Measurements from ENCODE around the gene ZNF215. TPM values are rescaled to one million over a fixed set of nuclear protein-coding genes. Genes with fewer than 3 reads are reported as not detected.

Gene ZNF215
- total and polyA plus RNA-seq, 2 donors (not counting 1 experiment from before 2014, with no cell fraction given) = 2.7 to 4.1 TPM

GRCh38 chr11:6995703-6996102 lies 69.5 kb downstream of the ZNF215 start:
- Histone ChIP-seq H3K9ac (ENCODE audit: insufficient read depth, low read length) (no peak overlapping the region), H3K4me2 (ENCODE audit: extremely low read depth, insufficient read depth, low read length) (no peak overlapping the region), H4K20me1 (ENCODE audit: control insufficient read depth, extremely low read depth, insufficient read depth, low read length) (no peaks in the 10 kb centered on the region), H3K79me2 (ENCODE audit: control insufficient read depth, insufficient read depth, low read length) (no peaks in the 10 kb centered on the region), H3K27ac (ENCODE audit: insufficient read depth, low read length) (no peak overlapping the region), H3K9me3 (ENCODE audit: control insufficient read depth, insufficient read depth, low read depth, low read length) (no peaks in the 10 kb centered on the region), H3K4me1 (ENCODE audit: control insufficient read depth, extremely low read depth, insufficient read depth, low read length) (no peaks in the 10 kb centered on the region), H2AFZ (ENCODE audit: low read length) (no peak overlapping the region), H3K4me3 (replicated peaks in 1 of 4; ENCODE audit: control extremely low read depth in 1 of 4, insufficient read depth in 1 of 4, low read depth in 3 of 4, low read length in 4 of 4) (no peak overlapping the region), H3K36me3 (ENCODE audit: control insufficient read depth, insufficient read depth, low read length) (no peaks in the 10 kb centered on the region), H3K27me3 (ENCODE audit: control insufficient read depth, insufficient read depth, low read length) (no peaks in the 10 kb centered on the region)
- no peak for DNase-seq (ENCODE audit: low read depth in 2 of 2)
- TF ChIP-seq CTCF (conservative IDR thresholded peaks at IDR 0.05 in 1 of 2, IDR thresholded peaks at IDR 0.05 in 1 of 2; ENCODE audit: low read depth in 1 of 2, low read length in 2 of 2) (no peak), EZH2 (IDR thresholded peaks at IDR 0.05; ENCODE audit: low read length, missing control alignments) (no peak)

GRCh38 chr11:7004482-7004881 lies 78.3 kb downstream of the ZNF215 start:
- H2AFZ ChIP-seq (ENCODE audit: low read length) = peak overlapping the region; percentile 9
- no peaks in the 10 kb centered on the region for H4K20me1 ChIP-seq (ENCODE audit: control insufficient read depth, extremely low read depth, insufficient read depth, low read length)
- no peaks in the 10 kb centered on the region for H3K79me2 ChIP-seq (ENCODE audit: control insufficient read depth, insufficient read depth, low read length)
- TF ChIP-seq CTCF (conservative IDR thresholded peaks at IDR 0.05 in 1 of 2, IDR thresholded peaks at IDR 0.05 in 1 of 2; ENCODE audit: low read depth in 1 of 2, low read length in 2 of 2) = no peak
- no peak for TF ChIP-seq EZH2 (IDR thresholded peaks at IDR 0.05; ENCODE audit: low read length, missing control alignments)
- H3K4me3 ChIP-seq (replicated peaks in 1 of 4; ENCODE audit: control extremely low read depth in 1 of 4, insufficient read depth in 1 of 4, low read depth in 3 of 4, low read length in 4 of 4) = no peak overlapping the region
- DNase-seq (ENCODE audit: low read depth in 2 of 2) = peak; percentile 22 to 39
- H3K27me3 ChIP-seq (ENCODE audit: control insufficient read depth, insufficient read depth, low read length) = no peaks in the 10 kb centered on the region
- no peaks in the 10 kb centered on the region for H3K9me3 ChIP-seq (ENCODE audit: control insufficient read depth, insufficient read depth, low read depth, low read length)
- H3K9ac ChIP-seq (ENCODE audit: insufficient read depth, low read length) = no peak overlapping the region
- H3K27ac ChIP-seq (ENCODE audit: insufficient read depth, low read length) = no peak overlapping the region
- H3K4me1 ChIP-seq (ENCODE audit: control insufficient read depth, extremely low read depth, insufficient read depth, low read length) = peaks cover 2% of the 10 kb centered on the region
- H3K36me3 ChIP-seq (ENCODE audit: control insufficient read depth, insufficient read depth, low read length) = no peaks in the 10 kb centered on the region
- H3K4me2 ChIP-seq (ENCODE audit: extremely low read depth, insufficient read depth, low read length) = peak overlapping the region; percentile 21

Other genes with a start within 250 kb of the ZNF215 start
- gene MRPL17, start 243.1 kb upstream of the ZNF215 start, total RNA-seq = 44.9 and 53.2 TPM in 2 replicates
- gene MRPL17, start 243.1 kb upstream of the ZNF215 start, polyA plus RNA-seq = 44.4 and 73.0 TPM in 2 replicates
- gene OR2AG2, start 154.4 kb upstream of the ZNF215 start, total RNA-seq = under 0.01 TPM in 2 replicates
- gene OR2AG2, start 154.4 kb upstream of the ZNF215 start, polyA plus RNA-seq = 0.03 and 0.26 TPM in 2 replicates
- not detected in 2 replicates for gene OR2AG1, start 143.4 kb upstream of the ZNF215 start, total RNA-seq
- gene OR2AG1, start 143.4 kb upstream of the ZNF215 start, polyA plus RNA-seq = not detected in 2 replicates
- under 0.01 and 0.17 TPM in 2 replicates for gene OR6A2, start 126.7 kb upstream of the ZNF215 start, total RNA-seq
- gene OR6A2, start 126.7 kb upstream of the ZNF215 start, polyA plus RNA-seq = 0.03 TPM in 1 of 2 replicates, not detected in the other
- gene OR10A5, start 80.7 kb upstream of the ZNF215 start, total RNA-seq = not detected in 2 replicates
- gene OR10A5, start 80.7 kb upstream of the ZNF215 start, polyA plus RNA-seq = not detected in 2 replicates
- gene OR10A2, start 63.4 kb upstream of the ZNF215 start, total RNA-seq = not detected in 2 replicates
- not detected in 2 replicates for gene OR10A2, start 63.4 kb upstream of the ZNF215 start, polyA plus RNA-seq
- gene OR10A4, start 49.8 kb upstream of the ZNF215 start, total RNA-seq = not detected in 2 replicates
- gene OR10A4, start 49.8 kb upstream of the ZNF215 start, polyA plus RNA-seq = not detected in 2 replicates
- 0.26 and 0.33 TPM in 2 replicates for gene OR2D2, start 33.9 kb upstream of the ZNF215 start, total RNA-seq
- gene OR2D2, start 33.9 kb upstream of the ZNF215 start, polyA plus RNA-seq = not detected in 2 replicates
- not detected in 2 replicates for gene OR2D3, start 5.4 kb upstream of the ZNF215 start, total RNA-seq
- gene OR2D3, start 5.4 kb upstream of the ZNF215 start, polyA plus RNA-seq = not detected in 2 replicates
- gene ZNF214, start 93.9 kb downstream of the ZNF215 start, total RNA-seq = 8.7 and 9.9 TPM in 2 replicates
- 1.8 and 2.0 TPM in 2 replicates for gene ZNF214, start 93.9 kb downstream of the ZNF215 start, polyA plus RNA-seq
- under 0.01 and 0.17 TPM in 2 replicates for gene NLRP14, start 94.1 kb downstream of the ZNF215 start, total RNA-seq
- gene NLRP14, start 94.1 kb downstream of the ZNF215 start, polyA plus RNA-seq = 0.05 and 0.07 TPM in 2 replicates
- gene RBMXL2, start 162.6 kb downstream of the ZNF215 start, total RNA-seq = under 0.01 TPM in 1 of 2 replicates, not detected in the other
- not detected in 2 replicates for gene RBMXL2, start 162.6 kb downstream of the ZNF215 start, polyA plus RNA-seq